HG03378 (cell line): ENCODE measurements around the gene BNIP5.
"Not testable (repeated sequence)": the region's sequence is repeated elsewhere in the genome, so short reads cannot be mapped to it uniquely, and the experiment has no call there.

Experiments used
- ATAC-seq: cut with Tn5 transposase; IDR thresholded peaks from one replicate; pipeline ENCODE4 v1.9.1; 2021; ENCODE audit warnings: mild to moderate bottlenecking, moderate library complexity; ENCODE audit not compliant: unreplicated experiment

BNIP5 gene

DNA sequence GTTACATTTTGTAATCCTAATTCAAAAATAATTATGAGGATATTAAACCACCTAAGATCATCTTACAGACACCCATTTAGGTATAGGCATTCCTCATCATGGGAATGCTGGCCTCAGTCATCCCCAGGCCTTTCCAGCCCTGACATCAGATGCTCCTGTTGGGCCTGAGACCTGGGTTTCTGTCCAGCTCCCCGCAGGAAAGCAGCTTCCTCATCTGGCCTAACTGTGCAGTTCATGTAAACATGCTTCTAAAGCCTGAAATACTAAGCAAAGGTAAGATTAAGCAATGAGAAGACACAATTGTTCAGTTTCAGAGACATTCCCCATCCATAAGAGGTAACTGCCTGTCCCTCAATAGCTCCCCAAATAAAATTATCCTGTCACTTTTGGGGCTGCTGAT lies 31.7 kb upstream of the BNIP5 start:
- ATAC-seq: no peak

DNA sequence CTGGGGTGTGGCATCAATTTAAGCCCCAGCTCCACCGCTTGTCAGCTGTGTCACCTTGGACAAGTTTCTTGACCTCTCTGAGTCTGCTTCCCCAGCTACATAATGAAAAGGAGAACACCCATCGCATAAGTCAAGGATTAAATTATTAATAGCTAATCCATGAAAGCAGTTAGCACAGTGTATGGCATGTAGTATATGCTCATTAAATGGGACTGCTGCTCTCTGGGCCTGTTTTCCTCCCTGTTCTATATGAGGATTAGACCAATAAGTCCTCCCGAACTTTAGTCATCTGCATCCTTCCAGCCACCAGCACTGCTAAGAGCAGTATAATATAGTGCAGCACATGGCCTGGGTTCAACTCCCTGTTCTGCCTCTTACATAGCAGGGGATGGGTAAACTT lies 31.1 kb upstream of the BNIP5 start:
- no peak for ATAC-seq

GRCh38 chr6:36364669-36365479 lies 28.2 kb upstream of the BNIP5 start:
- ATAC-seq: peak; percentile 54

DNA sequence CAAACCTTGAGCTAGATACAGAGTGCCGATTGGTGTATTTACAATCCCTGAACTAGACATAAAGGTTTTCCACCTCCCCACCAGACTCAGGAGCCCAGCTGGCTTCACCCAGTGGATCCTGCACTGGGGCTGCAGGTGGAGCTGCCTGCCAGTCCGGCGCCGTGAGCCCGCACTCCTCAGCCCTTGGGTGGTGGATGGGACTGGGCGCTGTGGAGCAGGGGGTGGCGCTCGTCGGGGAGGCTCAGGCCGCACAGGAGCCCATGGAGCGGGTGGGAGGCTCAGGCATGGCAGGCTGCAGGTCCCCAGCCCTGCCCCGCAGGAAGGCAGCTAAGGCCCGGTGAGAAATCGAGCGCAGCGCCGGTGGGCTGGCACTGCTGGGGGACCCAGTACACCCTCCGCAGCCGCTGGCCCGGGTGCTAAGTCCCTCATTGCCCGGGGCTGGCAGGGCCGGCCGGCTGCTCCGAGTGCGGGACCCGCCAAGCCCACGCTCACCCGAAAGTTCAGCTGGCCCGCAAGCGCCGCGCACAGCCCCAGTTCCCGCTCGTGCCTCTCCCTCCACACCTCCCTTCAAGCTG lies 27.5 kb upstream of the BNIP5 start:
- ATAC-seq: not testable (repeated sequence)

DNA sequence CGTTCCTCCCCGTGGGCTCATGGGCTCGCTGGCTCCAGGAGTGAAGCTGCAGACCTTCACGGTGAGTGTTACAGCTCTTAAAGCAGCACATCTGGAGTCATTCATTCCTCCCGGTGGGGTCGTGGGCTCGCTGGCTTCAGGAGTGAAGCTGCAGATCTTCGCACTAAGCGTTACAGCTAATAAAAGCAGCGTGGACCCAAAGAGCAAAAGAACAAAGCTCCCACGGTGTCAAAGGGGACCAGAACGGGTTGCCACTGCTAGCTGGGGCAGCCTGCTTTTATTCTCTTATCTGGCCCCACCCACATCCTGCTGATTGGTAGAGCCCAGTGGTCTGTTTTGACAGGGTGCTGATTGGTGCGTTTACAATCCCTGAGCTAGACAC lies 26.7 kb upstream of the BNIP5 start:
- ATAC-seq: not testable (repeated sequence)

- ATAC-seq: no peak
Measured at GRCh38 chr6:36362551-36363370, 26.1 kb upstream of the BNIP5 start.

DNA sequence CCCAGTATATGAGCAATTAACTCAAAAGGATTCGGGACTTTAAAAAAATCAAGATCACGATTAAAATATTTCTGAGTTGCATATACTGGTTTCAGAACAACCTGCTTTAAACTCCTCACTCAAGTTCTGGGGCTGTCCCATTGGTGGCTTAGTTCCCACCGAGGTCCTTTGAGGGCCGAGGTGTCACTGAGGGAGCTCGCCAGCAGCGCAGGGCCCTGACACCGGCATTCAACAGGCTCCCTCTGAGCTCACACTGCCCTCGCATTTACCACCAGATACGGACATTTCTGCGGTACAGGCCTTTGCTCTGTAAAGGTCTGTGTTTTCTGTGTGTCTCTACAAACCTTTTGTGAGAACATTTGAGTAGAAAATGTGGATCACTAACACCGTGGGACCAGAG lies 24.4 kb upstream of the BNIP5 start:
- no peak for ATAC-seq

GRCh38 chr6:36360241-36361054 lies 23.8 kb upstream of the BNIP5 start:
- ATAC-seq: peak; percentile 36

DNA sequence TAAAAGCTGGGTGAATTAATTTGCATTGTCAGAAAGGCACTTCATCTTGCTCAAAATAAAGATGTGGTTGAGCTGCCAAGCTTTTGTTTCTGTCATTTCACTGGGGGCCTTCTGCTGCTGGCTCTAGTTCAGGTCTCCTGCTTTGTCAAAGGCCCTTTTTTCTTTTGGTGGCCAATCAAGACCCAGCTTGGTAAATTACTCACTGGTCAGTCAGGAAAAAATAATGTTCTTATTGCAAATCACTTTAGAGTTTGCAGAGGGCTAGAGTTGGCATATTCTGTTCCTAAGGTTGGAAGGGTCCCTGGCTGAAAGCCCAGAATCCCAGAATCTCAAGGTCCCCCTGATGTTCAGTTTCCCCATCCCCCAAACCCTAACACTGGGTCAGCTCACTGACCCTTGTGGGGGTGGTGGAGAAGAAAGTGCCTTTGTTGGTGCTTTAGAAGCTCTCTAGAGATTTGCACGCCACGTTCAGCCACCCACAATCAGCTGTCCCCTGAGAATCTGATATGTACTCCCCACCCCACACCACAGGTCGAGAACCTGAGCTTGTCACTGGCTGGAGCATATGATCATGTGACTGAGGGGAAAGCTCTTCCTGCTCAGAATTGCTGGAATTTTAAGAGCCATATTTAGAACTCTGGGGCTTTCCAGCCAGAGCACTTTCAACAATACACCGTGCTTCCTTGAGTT lies 21.7 kb upstream of the BNIP5 start:
- ATAC-seq: no peak

GRCh38 chr6:36357872-36358225 lies 21.2 kb upstream of the BNIP5 start:
- no peak for ATAC-seq

- no peak for ATAC-seq
Measured at GRCh38 chr6:36355819-36356218, 19.1 kb upstream of the BNIP5 start.

- no peak for ATAC-seq
Measured at GRCh38 chr6:36353411-36353915, 16.8 kb upstream of the BNIP5 start.

DNA sequence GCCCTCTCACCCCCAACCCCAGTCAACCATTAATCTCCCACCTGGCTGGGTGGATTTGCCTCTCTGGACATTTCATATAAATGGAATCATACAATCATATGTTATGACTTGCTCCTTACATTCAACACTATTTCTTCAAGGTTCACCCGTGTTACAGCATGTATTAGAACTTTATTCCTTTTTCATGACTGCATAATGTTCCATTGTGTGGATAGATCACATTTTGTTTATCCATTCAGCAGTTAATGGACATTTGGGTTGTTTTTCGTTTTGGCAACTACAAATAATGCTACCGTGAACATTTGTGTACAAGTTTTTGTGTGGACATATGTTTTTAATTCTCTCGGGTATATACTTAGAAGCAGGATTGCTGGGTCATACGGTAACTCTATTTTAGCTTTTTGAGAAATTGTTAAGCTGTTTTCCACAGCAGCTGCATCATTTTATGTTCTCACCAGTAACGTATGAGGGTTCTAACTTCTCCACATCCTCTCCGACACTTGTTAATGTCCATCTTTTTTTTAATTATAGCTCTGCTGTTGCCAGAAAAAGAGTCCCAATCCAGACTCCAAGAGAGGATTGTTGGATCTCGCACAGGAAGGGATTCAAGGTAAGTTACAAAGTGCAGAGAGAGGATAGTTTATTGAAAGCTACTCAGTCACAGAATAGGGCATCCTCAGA lies 15.9 kb upstream of the BNIP5 start:
- ATAC-seq: no peak

- ATAC-seq: no peak
Measured at GRCh38 chr6:36350681-36351571, 14.2 kb upstream of the BNIP5 start.

DNA sequence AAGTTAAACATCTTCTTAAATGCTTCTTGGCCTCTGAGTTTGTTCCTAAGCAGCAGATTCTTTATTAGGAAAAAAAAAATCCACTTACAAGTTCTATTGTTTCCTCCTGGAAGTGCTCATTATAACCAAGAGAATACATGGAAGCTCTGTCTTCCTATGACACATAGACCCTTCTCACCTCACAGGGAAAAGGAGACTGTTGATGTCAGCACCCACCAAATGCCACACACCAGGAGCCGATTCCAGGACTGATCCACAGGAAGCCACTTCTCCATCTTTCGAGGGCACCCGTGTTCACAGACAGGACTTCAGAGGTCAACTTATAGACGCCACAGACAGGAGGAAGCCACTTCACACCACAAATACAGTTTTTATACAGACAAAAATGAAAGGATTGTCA lies 13.4 kb upstream of the BNIP5 start:
- ATAC-seq: no peak

DNA sequence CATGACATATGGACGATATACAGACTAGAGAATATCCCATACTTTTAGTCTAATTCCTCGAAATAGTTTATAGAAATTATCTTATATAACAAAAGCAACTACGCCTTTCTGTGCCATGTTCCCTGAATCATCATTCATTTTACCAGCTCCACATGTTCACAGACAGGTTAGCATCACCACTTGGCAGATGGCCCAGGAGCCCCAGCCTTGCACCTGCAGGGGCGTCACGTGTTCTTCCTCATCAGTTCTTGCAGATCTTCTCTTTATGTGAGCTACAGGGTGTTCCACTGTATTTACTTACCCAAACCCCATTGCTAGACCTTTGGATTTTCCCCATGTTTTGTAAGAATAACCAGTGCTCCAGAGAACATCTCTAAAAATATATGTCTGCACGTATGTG lies 12.6 kb upstream of the BNIP5 start:
- no peak for ATAC-seq

- no peak for ATAC-seq
Measured at GRCh38 chr6:36347621-36348020, 10.9 kb upstream of the BNIP5 start.

GRCh38 chr6:36346486-36347273 lies 10.0 kb upstream of the BNIP5 start:
- no peak for ATAC-seq
